HG03457 (cell line): ENCODE measurements around the gene SEMA4D.
A peak's percentile ranks its signal among the peaks of the same experiment; 100 is the strongest.

Experiments
- ATAC-seq: cut with Tn5 transposase; IDR thresholded peaks from one replicate; pipeline ENCODE4 v1.9.1; 2021; ENCODE audit warnings: moderate number of reproducible peaks; ENCODE audit not compliant: unreplicated experiment

Gene SEMA4D

DNA sequence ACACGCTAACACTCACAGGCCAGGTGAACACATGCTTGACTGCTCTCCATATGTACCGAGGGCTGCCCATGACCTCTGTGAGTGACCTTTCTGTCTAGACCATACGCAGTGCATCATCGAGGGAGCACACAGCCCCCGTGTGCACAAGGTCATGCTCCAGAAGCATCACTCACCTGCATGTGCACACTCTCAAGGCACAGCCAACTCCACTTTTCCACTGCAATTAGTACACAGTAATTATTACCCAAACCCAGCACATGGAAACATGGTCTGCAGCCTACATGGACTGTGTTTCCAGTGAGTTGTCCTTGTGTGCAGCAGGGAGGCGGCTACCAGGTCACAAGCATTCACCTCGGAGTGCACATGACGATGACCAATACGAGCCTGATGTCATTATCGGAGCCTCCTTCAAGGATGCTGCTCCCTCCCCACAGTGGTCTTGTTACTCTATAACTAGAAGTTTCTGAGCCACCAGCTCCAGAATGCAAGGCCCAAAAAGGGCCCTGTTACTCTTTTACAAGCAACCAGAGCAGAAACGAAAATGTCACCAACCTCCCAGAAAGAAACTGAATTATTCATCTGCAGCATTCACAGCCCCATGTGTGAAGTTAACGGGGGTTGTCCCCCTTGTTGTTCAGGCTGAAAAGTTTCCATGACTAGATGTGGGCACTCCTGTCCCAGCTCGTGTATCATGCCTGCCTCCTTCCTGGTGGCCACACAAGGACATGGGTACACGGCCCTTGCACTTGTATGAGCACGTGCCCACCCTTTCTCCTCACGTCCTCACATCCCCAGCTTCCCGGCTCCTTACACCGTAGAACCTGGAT lies 31.2 kb downstream of the SEMA4D start:
- ATAC-seq = peak; percentile 60

DNA sequence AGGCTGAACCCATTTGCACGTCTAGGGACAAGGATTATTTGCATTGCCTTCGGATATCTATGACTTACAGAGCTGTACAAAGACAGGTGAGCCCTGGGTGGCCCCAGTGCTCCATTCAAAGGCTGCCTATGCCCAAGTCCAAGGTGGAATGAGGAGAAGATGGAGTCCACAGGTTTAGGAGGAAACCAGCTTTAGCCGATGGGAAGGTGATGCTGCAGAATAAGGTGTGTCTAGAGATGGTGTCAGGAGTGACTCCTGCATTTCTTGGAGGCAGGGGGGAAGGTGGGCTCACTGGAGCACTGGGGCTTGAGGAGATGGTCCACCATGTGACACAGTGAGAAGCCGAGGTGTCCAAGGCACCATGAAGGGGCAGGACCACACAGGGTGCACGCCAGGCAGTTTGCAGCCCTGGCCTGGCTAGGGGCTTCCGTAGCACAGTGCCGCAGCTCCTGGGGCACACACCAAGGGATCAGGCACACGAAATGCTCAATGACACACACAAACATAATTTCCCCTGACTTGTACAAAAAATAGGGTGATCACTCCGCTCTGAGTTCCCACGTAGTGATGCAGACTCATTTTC lies 32.1 kb downstream of the SEMA4D start:
- no peak for ATAC-seq

DNA sequence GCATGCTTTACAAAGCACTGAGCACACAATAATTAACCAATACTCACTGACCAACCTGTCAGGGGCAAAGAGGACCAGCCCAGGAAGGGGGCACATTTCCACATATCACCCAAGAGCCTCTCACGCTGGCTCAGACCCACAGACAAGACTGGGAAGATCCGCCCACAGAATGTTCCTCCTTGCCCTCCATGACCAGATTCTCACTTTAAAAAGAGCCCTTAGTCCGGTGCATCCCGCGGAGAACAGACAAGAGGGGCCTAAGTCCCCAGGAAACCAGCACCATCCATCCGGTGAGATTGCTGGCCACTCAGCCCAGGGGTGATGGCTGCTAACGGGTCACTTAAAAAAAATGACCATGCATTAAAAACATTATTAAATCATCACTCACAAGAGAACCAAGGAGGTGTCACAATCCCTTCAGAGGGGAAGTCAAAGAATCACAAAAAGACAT lies 32.9 kb downstream of the SEMA4D start:
- no peak for ATAC-seq

GRCh38 chr9:89464300-89464901 lies 33.5 kb downstream of the SEMA4D start:
- no peak for ATAC-seq

GRCh38 chr9:89462817-89463683 lies 34.9 kb downstream of the SEMA4D start:
- no peak for ATAC-seq

DNA sequence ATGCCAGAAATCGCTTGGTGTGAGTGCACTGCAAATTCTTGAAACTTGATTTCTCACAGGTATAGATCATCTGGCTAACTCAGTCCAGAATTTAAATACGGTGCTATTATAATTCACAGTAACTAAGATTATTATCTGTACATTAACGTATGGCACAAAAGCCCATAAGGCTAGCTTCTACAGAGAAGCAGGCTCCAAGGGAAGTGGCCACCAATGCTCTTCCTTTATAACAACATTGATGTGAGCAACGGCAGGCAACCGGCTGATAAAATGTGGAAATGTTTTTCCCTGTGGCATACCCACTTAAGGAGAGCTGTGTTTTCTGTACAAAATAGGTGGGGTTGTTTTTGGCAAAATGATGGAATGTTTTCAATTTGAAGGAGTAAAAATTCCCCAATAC lies 35.7 kb downstream of the SEMA4D start:
- ATAC-seq = no peak

DNA sequence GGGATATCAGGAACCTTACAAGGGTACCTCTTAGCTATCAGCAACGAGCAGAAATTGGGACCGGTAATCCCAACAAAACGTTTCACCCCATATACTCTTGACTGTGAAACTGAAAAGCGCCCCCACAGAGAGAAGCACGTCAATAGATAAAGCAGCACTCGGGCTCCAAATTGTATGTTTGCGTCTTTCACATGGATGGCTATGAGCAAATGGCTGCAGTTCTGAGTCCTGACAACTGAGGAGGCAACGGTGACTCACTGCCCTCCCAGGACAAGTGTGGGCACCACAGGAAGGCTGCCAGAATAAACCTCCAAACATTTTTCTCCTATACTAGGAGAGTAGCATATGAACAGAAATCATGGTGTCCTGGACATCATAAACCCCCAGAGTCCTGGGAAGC lies 36.6 kb downstream of the SEMA4D start:
- ATAC-seq = no peak

- no peak for ATAC-seq
Measured at GRCh38 chr9:89460551-89460950, 37.4 kb downstream of the SEMA4D start.

DNA sequence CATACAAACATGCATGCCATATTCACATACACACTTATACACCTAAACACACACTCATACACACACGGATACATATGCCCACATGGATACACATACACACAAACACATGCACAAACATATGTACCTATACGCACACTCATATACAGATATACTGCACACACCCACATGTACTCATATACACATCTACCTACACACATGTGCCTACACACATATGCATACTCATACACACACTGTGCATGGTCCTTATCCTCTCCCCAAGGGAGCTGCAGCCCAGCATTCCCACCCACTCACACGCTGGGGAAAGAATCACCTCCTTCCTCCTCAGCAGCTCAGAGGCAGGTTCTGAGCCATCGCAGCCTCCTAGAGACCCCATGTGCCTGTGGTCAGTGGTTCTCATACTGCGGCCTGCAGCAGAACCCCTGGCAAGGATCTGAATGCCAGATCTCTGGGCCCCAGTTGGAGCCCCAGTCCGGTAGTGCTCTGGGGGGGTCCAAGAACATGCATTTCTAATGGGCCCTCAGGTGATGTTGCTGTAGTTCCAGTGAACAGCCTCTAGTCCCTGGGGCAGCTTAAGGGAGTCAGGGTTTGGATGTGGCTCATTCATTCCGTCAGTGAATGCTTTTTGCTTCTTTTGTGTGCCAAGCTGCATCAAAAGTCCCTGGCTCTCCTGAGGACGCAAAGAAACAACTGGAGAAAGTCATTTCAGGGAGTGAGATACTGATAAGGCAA lies 39.0 kb downstream of the SEMA4D start:
- ATAC-seq = no peak

GRCh38 chr9:89457376-89457855 lies 40.5 kb downstream of the SEMA4D start:
- ATAC-seq = no peak

DNA sequence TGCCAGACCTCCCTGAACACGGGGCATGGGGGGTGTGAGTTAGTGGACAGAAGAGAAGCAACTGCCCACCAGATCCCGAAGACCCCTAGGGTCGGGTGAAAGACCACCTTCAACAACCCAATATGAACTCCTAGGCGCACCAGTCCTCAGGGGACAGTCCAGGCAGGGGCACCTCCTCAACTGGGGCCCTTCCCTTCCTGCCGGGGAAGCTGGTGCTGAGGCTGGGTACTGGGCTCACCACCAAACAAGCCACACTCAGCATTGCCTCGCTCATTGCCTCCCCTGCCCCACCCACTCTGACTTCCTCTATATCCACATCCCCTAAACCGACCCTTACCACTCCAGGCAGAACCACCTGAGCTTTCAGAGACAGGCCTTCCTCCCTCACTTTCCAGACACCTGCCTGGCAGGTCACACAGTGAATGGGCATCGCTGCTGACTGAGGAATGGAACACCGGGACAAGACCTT lies 42.5 kb downstream of the SEMA4D start:
- no peak for ATAC-seq

DNA sequence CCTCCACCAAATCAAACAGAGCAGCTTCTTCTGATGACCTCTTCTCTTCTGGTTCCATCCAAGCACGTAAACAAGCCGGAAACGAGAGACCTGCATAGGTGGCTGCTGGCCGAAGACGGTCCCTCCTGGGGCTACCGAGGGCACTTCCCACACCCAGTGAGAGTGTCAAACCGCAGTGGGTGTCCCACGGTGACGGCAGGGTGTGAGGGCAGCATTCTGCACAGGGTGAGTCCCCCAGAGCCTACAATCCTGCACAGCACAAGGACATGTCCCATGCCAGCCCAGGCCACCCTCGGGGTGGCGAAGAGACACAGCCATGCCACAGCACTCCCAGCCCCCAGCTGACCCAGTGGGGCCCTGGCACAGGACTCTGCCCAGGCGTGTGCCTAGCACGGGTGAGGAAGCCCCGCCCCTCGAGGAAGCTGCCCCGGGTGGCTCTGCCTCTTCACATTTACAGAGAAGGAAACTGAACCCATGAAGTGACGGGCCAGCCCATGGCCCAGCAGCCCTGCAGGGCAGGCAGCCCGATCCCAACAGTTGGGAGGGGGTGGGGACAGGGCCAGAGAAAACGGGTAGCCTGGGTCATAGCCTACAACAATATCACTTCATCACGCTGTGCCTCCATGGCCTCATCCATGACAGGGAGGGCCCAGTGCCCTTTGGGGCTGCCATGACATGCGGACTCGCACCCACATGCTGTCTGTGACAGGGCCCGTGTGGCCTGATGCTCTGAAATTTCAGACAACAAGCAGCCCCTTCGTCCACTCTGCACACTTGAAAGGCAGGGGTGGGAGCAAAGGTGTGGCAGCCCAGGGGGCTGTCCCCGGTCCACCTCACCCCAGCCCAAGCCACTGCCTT lies 43.2 kb downstream of the SEMA4D start:
- ATAC-seq = no peak

DNA sequence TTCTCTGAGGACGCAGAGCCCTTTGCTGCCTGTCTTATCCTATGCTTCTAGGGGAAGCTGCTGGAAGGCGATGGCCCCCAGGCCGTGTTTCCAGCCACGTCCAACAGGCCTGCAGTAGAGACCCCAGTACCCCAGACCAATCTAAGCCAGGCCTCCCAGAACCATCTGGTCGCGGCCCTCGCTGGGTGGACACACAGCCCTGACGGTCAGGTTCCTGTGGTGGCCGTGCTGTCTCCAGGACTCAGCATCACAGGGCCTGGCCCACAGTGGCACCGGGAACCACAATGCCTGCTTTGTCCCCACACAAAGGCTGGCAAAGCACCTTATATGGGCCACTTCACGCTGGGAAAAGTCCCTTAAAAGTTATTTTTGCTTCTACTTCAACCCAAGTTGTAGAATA lies 44.5 kb downstream of the SEMA4D start:
- ATAC-seq = no peak

GRCh38 chr9:89452561-89452960 lies 45.4 kb downstream of the SEMA4D start:
- no peak for ATAC-seq

- no peak for ATAC-seq
Measured at GRCh38 chr9:89450213-89450612, 47.7 kb downstream of the SEMA4D start.

DNA sequence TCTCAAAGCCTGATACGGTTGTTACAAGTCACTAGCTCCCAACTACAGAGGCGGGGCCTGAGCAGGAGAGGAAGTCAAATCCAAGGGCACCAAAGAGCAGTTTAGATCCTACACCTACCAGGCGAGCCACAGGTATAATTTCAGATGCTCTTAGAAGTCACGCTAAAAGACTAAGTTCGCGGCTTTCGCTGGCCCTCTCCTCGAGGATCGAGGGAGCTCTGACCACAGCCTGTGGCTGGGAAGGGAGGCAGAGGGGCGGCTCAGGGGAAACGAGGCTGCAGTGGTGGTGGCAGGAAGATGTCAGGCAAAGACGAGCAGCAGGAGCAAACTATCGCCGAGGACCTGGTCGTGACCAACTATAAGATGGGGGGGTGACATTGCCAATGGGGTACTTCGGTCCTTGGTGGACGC lies 48.6 kb downstream of the SEMA4D start:
- no peak for ATAC-seq

DNA sequence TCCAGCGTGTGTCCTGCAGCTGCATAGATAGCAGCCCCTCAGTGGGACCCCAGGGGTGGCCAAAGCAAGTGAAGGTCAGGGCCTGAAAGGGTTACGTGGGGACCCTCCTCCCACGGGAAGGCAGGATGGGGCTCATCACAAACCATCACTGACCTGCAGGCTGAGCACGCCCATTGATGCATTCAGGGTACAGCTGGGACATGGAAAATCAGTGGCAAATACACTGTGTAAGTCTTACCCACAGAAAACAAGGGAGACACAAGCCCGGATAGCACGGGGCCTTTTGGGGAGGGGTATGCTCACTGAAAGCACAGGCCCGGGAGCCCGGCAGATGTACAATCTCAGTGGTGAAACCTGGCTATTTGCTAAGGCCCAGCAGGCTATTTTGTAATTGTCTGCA lies 49.1 kb downstream of the SEMA4D start:
- ATAC-seq = no peak

DNA sequence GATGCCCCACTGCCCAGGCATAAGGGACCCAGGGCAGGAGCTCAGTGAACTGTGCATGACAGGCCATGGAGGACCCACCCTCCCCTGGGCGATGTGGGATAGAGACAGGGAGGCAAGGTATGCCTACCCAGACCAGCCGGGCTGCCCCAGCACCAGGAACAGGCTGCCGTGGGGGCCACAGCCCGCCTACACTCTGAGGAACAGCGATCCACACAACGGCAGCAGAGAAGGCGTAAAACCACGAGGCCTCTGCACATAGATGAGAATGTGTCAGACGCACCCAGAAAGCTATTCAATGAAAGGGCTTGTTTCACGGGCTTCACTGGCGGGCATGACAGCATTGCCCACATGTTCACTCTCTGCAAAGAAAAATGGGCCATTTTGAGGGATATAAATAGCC lies 49.5 kb downstream of the SEMA4D start:
- ATAC-seq = no peak

GRCh38 chr9:89447416-89447815 lies 50.5 kb downstream of the SEMA4D start:
- no peak for ATAC-seq
